HG02943 (cell line): ENCODE data around the gene GFRA1.

Experiments used
- ATAC-seq: cut with Tn5 transposase; IDR thresholded peaks from one replicate; pipeline ENCODE4 v1.9.1; 2021; ENCODE audit warnings: mild to moderate bottlenecking, low read depth, moderate library complexity; ENCODE audit not compliant: unreplicated experiment

GFRA1 gene

GRCh38 chr10:116134322-116134721 is 138.7 kb downstream of the GFRA1 start:
- no peak for ATAC-seq

DNA sequence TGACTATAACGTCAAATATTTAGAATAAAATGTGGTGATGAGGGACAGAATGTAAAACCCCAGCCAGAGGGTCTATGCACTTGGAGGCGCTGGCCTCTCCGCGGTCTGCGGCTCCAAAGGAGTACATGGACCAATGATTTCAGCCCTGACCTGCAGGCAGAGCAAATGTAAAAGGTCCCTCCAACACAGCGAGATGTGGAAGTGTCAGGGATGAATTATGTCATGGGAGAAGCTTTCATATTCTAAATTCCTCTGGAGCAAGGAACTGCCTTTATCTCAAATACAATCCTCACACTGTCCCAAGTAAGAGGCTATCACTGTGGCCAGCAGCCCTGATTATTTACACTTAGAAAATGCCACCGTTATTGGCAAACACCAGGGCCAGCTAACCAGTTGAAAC is 139.4 kb downstream of the GFRA1 start:
- ATAC-seq, result no peak

GRCh38 chr10:116132780-116133399 is 140.1 kb downstream of the GFRA1 start:
- ATAC-seq, result no peak

GRCh38 chr10:116130006-116130405 is 143.0 kb downstream of the GFRA1 start:
- no peak for ATAC-seq

DNA sequence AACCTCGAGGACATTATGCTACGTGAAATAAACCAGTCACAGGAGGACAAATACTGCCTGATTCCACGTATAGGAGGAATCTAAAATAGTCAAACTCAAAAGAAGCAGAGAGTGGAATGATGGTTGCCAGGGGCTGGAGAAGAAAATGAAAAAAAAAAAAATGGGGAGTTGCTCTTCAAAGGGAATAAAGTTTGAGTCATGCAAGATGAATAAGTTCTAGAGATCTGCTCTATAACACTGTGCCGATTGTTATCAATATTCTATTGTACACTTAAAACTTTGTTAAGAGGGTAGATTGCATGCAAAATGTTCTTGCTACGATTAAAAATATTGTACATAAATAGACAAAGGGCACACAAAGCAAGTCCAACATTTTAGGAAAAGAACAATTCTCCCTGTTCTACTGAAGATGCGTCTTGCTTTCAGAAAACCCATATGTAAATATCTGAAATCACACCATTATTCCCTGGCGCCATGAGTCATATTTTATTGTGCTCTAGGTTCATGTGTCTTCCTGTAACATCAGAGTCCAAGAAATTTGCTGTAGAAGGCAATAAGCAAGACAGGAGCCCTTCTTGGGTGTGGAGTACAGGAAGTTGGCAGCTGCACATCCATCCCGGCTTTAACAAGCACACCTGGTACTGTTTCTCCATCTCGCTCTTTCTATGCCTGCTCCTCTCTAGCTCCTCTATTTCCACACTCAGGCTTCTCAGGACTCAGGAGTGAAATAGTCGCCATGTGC is 145.9 kb downstream of the GFRA1 start:
- no peak for ATAC-seq

DNA sequence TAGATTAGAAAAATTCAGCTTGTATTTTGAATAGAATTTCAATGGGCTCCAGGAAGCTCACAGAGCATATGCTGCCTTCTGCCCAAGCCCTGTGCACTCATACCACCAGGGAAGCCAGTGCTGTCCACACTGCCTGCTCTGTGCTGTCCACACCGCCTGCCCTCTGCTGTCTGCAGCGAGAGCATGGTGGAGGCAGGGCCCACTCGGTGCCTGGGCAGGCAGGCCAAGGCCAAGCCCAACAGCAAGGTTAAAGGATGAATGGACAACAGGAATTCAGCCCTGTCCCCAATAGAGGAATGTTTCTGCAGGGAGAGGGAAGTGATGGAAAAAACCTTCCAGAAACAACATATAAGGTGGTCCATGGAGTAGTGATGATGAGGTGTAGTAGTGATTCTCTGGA is 146.8 kb downstream of the GFRA1 start:
- no peak for ATAC-seq

DNA sequence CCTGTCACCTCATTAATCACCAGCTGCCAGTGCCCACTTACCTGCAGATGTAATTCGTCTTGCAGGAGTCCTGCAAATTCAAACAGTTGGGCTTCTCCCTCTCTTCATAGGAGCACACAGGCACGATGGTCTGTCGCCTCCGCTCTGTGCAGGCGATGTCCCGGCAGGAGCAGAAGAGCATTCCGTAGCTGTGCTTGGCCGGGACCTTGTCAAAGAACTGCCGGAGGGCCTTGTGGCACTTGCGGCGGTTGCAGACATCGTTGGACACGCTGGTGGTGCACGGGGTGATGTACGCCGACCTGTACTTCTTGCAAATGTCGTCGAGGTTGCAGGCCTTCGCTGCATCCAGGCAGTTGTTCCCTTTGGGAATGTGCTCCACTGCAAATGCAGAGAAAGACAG is 147.8 kb downstream of the GFRA1 start:
- ATAC-seq, result no peak

- no peak for ATAC-seq
These were observed 148.2 kb downstream of the GFRA1 start for GRCh38 chr10:116124777-116125176.

- ATAC-seq, result no peak
These were observed 150.3 kb downstream of the GFRA1 start for GRCh38 chr10:116122664-116123063.

GRCh38 chr10:116121640-116122525 is 151.1 kb downstream of the GFRA1 start:
- no peak for ATAC-seq

GRCh38 chr10:116120688-116121455 is 152.1 kb downstream of the GFRA1 start:
- ATAC-seq, result no peak

GRCh38 chr10:116118847-116119246 is 154.2 kb downstream of the GFRA1 start:
- no peak for ATAC-seq

DNA sequence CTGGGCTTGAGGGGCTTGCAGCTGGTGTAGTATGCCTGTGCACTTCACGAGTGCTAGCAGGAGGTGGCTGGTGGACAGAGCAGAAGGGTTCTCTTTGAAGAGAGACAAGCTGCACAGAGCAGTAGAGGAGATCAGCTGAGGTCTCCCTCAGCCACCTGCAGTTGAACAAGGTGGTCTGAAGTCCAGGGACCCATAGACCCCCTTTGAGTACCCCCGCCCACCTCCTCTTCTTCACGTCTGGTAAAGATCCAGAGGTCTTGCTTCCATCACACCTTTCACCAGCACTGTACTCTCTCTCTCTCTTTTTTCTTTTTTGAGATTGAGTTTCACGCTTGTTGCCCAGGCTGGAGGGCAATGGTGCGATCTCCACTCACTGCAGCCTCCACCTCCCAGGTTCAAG is 157.2 kb downstream of the GFRA1 start:
- ATAC-seq, result no peak

GRCh38 chr10:116115036-116115641 is 157.9 kb downstream of the GFRA1 start:
- no peak for ATAC-seq

DNA sequence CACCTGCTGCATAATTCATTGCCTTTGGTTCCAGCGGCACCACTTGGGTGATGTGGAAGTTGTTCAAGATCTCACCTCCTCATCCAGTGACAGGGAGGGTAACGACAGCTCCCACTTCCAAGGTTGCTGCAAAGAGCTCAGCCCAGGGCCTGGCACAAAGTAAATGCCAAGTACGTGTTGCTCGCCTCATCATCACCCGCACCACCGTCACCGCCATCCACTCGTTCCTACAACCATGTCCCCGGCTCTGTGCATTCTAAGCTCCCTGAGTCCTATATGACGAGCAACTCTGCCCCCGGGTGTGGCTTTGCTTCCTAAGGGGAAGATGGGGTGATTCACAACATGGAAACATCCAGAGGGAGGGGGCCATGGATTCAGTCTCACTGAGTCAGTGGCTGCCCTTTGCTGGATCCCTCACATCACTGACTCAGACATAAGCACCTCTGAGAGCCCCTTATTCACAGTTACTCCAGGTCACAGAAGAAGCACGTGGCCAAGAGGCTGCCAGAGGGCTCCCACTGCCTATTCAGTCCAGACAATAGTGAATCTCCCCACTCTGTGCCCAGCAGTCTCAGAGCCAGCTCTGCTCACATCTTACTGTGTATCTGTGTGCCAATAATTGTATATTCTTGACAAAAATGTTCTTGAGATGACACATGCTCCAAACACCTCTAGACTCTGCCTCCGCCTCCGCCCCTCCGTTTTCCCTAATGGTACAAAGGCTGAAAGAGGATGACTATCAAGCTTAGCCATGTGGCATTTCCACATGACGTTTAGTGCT is 159.1 kb downstream of the GFRA1 start:
- ATAC-seq, result no peak

- ATAC-seq, result no peak
These were observed 160.5 kb downstream of the GFRA1 start for GRCh38 chr10:116112232-116113231.

- ATAC-seq, result no peak
These were observed 161.4 kb downstream of the GFRA1 start for GRCh38 chr10:116111483-116112095.

DNA sequence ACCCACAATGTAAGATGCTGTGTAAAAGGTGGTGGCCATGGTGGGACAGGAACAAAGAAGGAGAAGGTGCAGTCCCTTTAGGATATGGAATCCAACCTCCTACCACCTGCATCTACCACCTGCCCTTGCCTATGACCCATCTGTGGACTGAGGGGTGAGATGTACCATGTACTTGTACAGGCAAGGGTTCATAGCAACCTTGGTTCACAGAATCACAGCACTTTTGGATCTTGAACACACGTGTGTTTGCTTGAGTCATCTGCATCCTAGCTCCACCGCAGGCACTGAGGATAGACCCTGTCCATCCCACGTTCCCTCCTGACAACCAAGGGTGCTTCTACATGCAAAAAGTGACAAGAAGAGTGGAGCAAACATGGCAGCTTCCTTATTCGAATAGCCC is 162.3 kb downstream of the GFRA1 start:
- no peak for ATAC-seq
